HG03196 (cell line): ENCODE results near the gene CA9.

Experiments
- ATAC-seq: cut with Tn5 transposase; IDR thresholded peaks from one replicate; pipeline ENCODE4 v1.9.1; 2021; ENCODE audit not compliant: unreplicated experiment

CA9 gene

GRCh38 chr9:35714123-35714522 is 40.4 kb downstream of the CA9 start:
- ATAC-seq: no peak

GRCh38 chr9:35714579-35715252 is 41.0 kb downstream of the CA9 start:
- ATAC-seq: no peak

- ATAC-seq: no peak
These were observed 42.5 kb downstream of the CA9 start for GRCh38 chr9:35716230-35716629.

GRCh38 chr9:35717132-35717870 is 43.6 kb downstream of the CA9 start:
- ATAC-seq: no peak

GRCh38 chr9:35718721-35719511 is 45.2 kb downstream of the CA9 start:
- no peak for ATAC-seq

- ATAC-seq: no peak
These were observed 45.8 kb downstream of the CA9 start for GRCh38 chr9:35719546-35719945.

GRCh38 chr9:35723426-35723825 is 49.7 kb downstream of the CA9 start:
- no peak for ATAC-seq

- no peak for ATAC-seq
These were observed 50.2 kb downstream of the CA9 start for GRCh38 chr9:35723908-35724307.

GRCh38 chr9:35725362-35725761 is 51.6 kb downstream of the CA9 start:
- ATAC-seq: no peak

GRCh38 chr9:35726931-35727330 is 53.2 kb downstream of the CA9 start:
- no peak for ATAC-seq

GRCh38 chr9:35727676-35728040 is 53.9 kb downstream of the CA9 start:
- ATAC-seq: no peak

- no peak for ATAC-seq
These were observed 54.6 kb downstream of the CA9 start for GRCh38 chr9:35728041-35728971.

GRCh38 chr9:35729101-35729500 is 55.4 kb downstream of the CA9 start:
- ATAC-seq: no peak

- ATAC-seq: no peak
These were observed 56.2 kb downstream of the CA9 start for GRCh38 chr9:35729700-35730485.

GRCh38 chr9:35730486-35730854 is 56.7 kb downstream of the CA9 start:
- no peak for ATAC-seq
